GM06990 (cell line): ENCODE data around the gene TTC7B.
"Not testable (repeated sequence)": the region's sequence is repeated elsewhere in the genome, so short reads cannot be mapped to it uniquely, and the experiment has no call there.

Experiments
- DNase-seq: peaks from one replicate; pipeline ENCODE4 v3.0.0-alpha.2; 2011; ENCODE audit not compliant: insufficient read length; ENCODE audit errors: extremely low read depth
- H3K27me3 ChIP-seq: replicated peaks from 2 replicates; pipeline ENCODE4 v1.6.0; 2011; ENCODE audit warnings: low read length; ENCODE audit not compliant: control insufficient read depth, insufficient read depth
- H3K36me3 ChIP-seq: 2 replicates; pipeline ENCODE4 v1.5.1; 2011; ENCODE audit warnings: low read length; ENCODE audit not compliant: control insufficient read depth, insufficient read depth
- H3K4me3 ChIP-seq: replicated peaks from 2 replicates; pipeline ENCODE4 v1.5.1; 2011; ENCODE audit warnings: low read depth, mild to moderate bottlenecking, control low read depth, low read length
- CTCF ChIP-seq: IDR thresholded peaks from 2 replicates; pipeline ENCODE4 v1.5.1; 2011; ENCODE audit warnings: low read length, control low read depth, mild to moderate bottlenecking, inconsistent platforms; ENCODE audit not compliant: insufficient read depth, poor library complexity, severe bottlenecking

The TTC7B gene

GRCh38 chr14:90827919-90828610 lies 11.8 kb upstream of the TTC7B start:
- no peaks in the 10 kb centered on the region for H3K27me3 ChIP-seq
- H3K4me3 ChIP-seq, result peak overlapping the region; percentile 42
- peak; percentile 89 for DNase-seq
- no peak for TF ChIP-seq CTCF
- H3K36me3 ChIP-seq, result no peaks in the 10 kb centered on the region

DNA sequence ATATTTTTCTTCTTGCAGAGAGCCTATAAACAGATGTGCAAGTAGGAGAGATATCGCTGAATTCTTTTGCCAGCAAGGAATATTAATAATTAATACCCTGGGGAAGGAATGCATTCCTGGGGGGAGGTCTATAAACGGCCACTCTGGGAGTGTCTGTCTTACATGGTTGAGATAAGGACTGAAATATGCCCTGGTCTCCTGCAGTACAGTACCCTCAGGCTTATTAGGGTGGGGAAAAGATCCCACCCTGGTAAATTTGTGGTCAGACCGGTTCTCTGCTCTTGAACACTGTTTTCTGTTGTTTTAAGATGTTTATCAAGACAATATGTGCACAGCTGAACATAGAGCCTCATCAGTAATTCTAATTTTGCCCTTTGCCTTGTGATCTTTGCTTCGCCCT lies 7.3 kb upstream of the TTC7B start:
- not testable (repeated sequence) for DNase-seq, H3K36me3 ChIP-seq, H3K4me3 ChIP-seq, H3K27me3 ChIP-seq

GRCh38 chr14:90820958-90821357 lies 4.7 kb upstream of the TTC7B start:
- Histone ChIP-seq H3K36me3 (no peaks in the 10 kb centered on the region), H3K27me3 (no peaks in the 10 kb centered on the region), H3K4me3 (no peak overlapping the region)
- DNase-seq, result peak; percentile 67
- TF ChIP-seq CTCF, result no peak

DNA sequence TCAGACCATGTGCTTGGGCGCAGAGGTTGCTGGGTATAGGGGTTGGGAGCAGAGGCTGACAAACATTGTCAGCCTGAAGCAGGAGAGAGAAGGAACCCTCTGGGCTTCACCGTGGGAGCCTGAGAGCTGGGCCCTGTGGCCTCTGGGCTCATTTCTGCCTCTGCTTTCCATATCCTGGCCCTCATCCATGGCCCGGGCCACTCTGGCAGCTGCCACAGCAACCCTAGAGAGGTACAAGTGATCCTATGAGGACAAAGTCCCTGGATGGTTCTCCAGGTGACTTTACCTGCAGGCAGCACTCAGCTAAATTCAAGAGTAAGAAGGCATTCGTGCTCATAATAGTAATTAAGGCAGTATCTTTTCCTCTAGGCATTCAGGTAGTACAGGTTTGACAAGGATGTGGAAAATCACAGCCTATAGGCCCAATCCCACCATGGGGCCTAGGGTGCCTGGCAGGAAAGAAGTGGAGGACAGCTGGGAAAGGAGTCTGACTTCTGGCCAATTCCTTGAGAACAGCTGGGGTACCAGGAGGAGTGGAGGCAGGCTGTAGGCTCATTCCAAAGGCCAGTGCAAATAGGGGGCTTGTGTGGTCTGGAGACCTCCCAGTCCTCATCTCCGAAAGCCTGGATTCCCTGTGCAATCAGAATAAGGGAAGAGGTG lies 3.6 kb upstream of the TTC7B start:
- DNase-seq, result no peak
- no peak for TF ChIP-seq CTCF
- H3K27me3 ChIP-seq, result no peaks in the 10 kb centered on the region; the same call in 1 of the 2 replicates
- H3K36me3 ChIP-seq, result no peaks in the 10 kb centered on the region
- no peak overlapping the region for H3K4me3 ChIP-seq

GRCh38 chr14:90818715-90819114 lies 2.5 kb upstream of the TTC7B start:
- H3K4me3 ChIP-seq, result no peak overlapping the region
- H3K36me3 ChIP-seq, result no peaks in the 10 kb centered on the region
- DNase-seq, result no peak
- H3K27me3 ChIP-seq, result no peaks in the 10 kb centered on the region; the same call in 1 of the 2 replicates
- TF ChIP-seq CTCF, result no peak

- H3K36me3 ChIP-seq, result no peaks in the 10 kb centered on the region
- H3K27me3 ChIP-seq, result no peaks in the 10 kb centered on the region; the same call in 1 of the 2 replicates
- H3K4me3 ChIP-seq, result no peak overlapping the region
- TF ChIP-seq CTCF, result peak; percentile 4
- DNase-seq, result no peak
Observed at GRCh38 chr14:90816681-90817436, 629 bp upstream of the TTC7B start.
